ENCODE measurements around the gene SRR. TPM values are rescaled to one million over a fixed set of nuclear protein-coding genes. Genes with fewer than 3 reads are reported as not detected.
"Not testable (repeated sequence)": the region's sequence is repeated elsewhere in the genome, so short reads cannot be mapped to it uniquely, and the experiment has no call there.

SRR gene
- total RNA-seq, 3 donors from 2014 or later (not counting 1 experiment from before 2014, with no cell fraction given): 6.4 to 11.1 (median 7.9) TPM

GRCh38 chr17:2262135-2262587, 41.6 kb upstream of the SRR start:
- H3K27me3 ChIP-seq (ENCODE audit: control insufficient read depth, insufficient read depth, low read length): no peaks in the 10 kb centered on the region
- intact Hi-C loops (cut with micrococcal nuclease): no loop called here
- H3K27me3 Mint-ChIP-seq (ENCODE audit: low read depth in 2 of 2): no peaks in the 10 kb centered on the region
- DNase-seq: no peak
- H3K9me3 ChIP-seq (ENCODE audit: control insufficient read depth, insufficient read depth, low read length): no peaks in the 10 kb centered on the region
- no peaks in the 10 kb centered on the region for H3K36me3 ChIP-seq (ENCODE audit: control insufficient read depth, insufficient read depth, low read length)
- no peaks in the 10 kb centered on the region for H3K36me3 Mint-ChIP-seq
- peaks cover 65% of the 10 kb centered on the region for H3K4me1 ChIP-seq (ENCODE audit: control insufficient read depth, insufficient read depth, low read length)
- H3K27ac Mint-ChIP-seq: peak overlapping the region; percentile 96 to 99
- H3K4me3 ChIP-seq (ENCODE audit: low read length): no peak overlapping the region
- no peaks in the 10 kb centered on the region for H3K9me3 Mint-ChIP-seq
- 96% methylated on average over 1 of the region's 2 CpGs for WGBS (ENCODE audit: insufficient coverage)
- ATAC-seq: no peak
- H3K4me1 Mint-ChIP-seq: peaks cover 79% of the 10 kb centered on the region in 2 donors
- no peak for TF ChIP-seq CTCF (IDR thresholded peaks at IDR 0.05)
- no peak overlapping the region for H3K4me3 Mint-ChIP-seq
- H3K27ac ChIP-seq (ENCODE audit: low read length): peak overlapping the region; percentile 96

- intact Hi-C loops (cut with micrococcal nuclease): no loop called here
- H3K27ac Mint-ChIP-seq: peak overlapping the region; percentile 96 to 99
- H3K27me3 Mint-ChIP-seq (ENCODE audit: low read depth in 2 of 2): no peaks in the 10 kb centered on the region
- DNase-seq (peak in 1 of 2 donors; percentile 43), ATAC-seq (no peak)
- H3K4me1 ChIP-seq (ENCODE audit: control insufficient read depth, insufficient read depth, low read length): peaks cover 73% of the 10 kb centered on the region
- H3K9me3 Mint-ChIP-seq: no peaks in the 10 kb centered on the region
- H3K36me3 ChIP-seq (ENCODE audit: control insufficient read depth, insufficient read depth, low read length): no peaks in the 10 kb centered on the region
- TF ChIP-seq CTCF (IDR thresholded peaks at IDR 0.05): no peak
- WGBS (ENCODE audit: insufficient coverage): 53% methylated on average over 2 of the region's 8 CpGs
- H3K27ac ChIP-seq (ENCODE audit: low read length): peak overlapping the region; percentile 96
- peaks cover 81 to 84% of the 10 kb centered on the region in 2 donors for H3K4me1 Mint-ChIP-seq
- no peak overlapping the region for H3K4me3 ChIP-seq (ENCODE audit: low read length)
- H3K36me3 Mint-ChIP-seq: no peaks in the 10 kb centered on the region
- peak overlapping the region; percentile 85 for H3K4me3 Mint-ChIP-seq
- no peaks in the 10 kb centered on the region for H3K27me3 ChIP-seq (ENCODE audit: control insufficient read depth, insufficient read depth, low read length)
- H3K9me3 ChIP-seq (ENCODE audit: control insufficient read depth, insufficient read depth, low read length): no peaks in the 10 kb centered on the region
Measured at GRCh38 chr17:2263183-2264066, 40.3 kb upstream of the SRR start.

- Mint-ChIP-seq H3K36me3 (no peaks in the 10 kb centered on the region), H3K4me3 (peak overlapping the region; percentile 85), H3K4me1 (peaks cover 74 to 77% of the 10 kb centered on the region in 2 donors), H3K9me3 (no peaks in the 10 kb centered on the region), H3K27ac (peak overlapping the region; percentile 96 to 99), H3K27me3 (ENCODE audit: low read depth in 2 of 2) (no peaks in the 10 kb centered on the region)
- DNase-seq (peak in 1 of 2 donors; percentile 42), ATAC-seq (no peak)
- Histone ChIP-seq H3K4me1 (ENCODE audit: control insufficient read depth, insufficient read depth, low read length) (peaks cover 72% of the 10 kb centered on the region), H3K36me3 (ENCODE audit: control insufficient read depth, insufficient read depth, low read length) (no peaks in the 10 kb centered on the region), H3K4me3 (ENCODE audit: low read length) (no peak overlapping the region), H3K27me3 (ENCODE audit: control insufficient read depth, insufficient read depth, low read length) (no peaks in the 10 kb centered on the region), H3K27ac (ENCODE audit: low read length) (peak overlapping the region; percentile 96), H3K9me3 (ENCODE audit: control insufficient read depth, insufficient read depth, low read length) (no peaks in the 10 kb centered on the region)
- WGBS (ENCODE audit: insufficient coverage): 91% methylated on average over 10 of the region's 10 CpGs
- no peak for TF ChIP-seq CTCF (IDR thresholded peaks at IDR 0.05)
- intact Hi-C loops (cut with micrococcal nuclease): no loop called here
Measured at GRCh38 chr17:2264067-2264860, 39.5 kb upstream of the SRR start.

- not testable (repeated sequence) for H3K27me3 Mint-ChIP-seq (ENCODE audit: low read depth in 2 of 2)
- WGBS (ENCODE audit: insufficient coverage): 93% methylated on average over 10 of the region's 10 CpGs
- peaks cover 69% of the 10 kb centered on the region for H3K4me1 ChIP-seq (ENCODE audit: control insufficient read depth, insufficient read depth, low read length)
Measured at GRCh38 chr17:2265166-2265565, 38.6 kb upstream of the SRR start.

More at GRCh38 chr17:2265166-2265565, 38.6 kb upstream of the SRR start:
- peak in 1 of 2 donors; percentile 6 for DNase-seq
- not testable (repeated sequence) for ATAC-seq; H3K27me3 ChIP-seq (ENCODE audit: control insufficient read depth, insufficient read depth, low read length); H3K4me3 ChIP-seq (ENCODE audit: low read length); H3K9me3 ChIP-seq (ENCODE audit: control insufficient read depth, insufficient read depth, low read length); H3K36me3 ChIP-seq (ENCODE audit: control insufficient read depth, insufficient read depth, low read length); H3K9me3 Mint-ChIP-seq; H3K36me3 Mint-ChIP-seq
- Mint-ChIP-seq H3K27ac (peak overlapping the region; percentile 96 to 99), H3K4me1 (peaks cover 68 to 70% of the 10 kb centered on the region in 2 donors), H3K4me3 (peak overlapping the region; percentile 85)
- intact Hi-C loops (cut with micrococcal nuclease): loop anchor here (5.0 kb wide), 1 partner anchor 73 kb away; no protein-coding TSS in a partner anchor
- peak overlapping the region; percentile 96 for H3K27ac ChIP-seq (ENCODE audit: low read length)
